ENCODE measurements around the gene ST6GALNAC4. TPM values are rescaled to one million over a fixed set of nuclear protein-coding genes. Genes with fewer than 3 reads are reported as not detected.

Gene ST6GALNAC4
- total and polyA plus RNA-seq, 10 of the 15 experiments (the other 5 are each of a cell fraction or from before 2014, with no cell fraction given): 4.2 to 63.2 (median 35.2) TPM

DNA sequence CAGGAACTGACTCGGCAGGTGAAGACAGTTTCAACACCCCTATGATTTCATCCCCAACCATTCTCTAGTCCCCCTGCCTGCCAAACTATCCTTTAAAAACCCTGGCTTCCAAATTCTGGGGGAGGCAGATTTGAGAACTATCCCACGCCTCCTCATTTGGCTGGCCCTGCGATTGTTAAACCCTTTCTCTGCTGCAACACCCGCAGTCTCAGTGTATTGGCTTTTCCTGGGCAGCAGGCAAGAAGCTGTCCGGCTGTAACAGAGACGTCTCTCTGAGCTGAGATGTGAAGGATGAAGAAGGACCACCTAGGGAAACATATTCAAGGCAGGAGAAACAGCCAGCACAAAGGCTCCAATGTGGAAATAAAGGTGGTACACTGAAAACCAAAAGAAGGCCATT lies 24.0 kb downstream of the ST6GALNAC4 start:
- H2AFZ ChIP-seq (ENCODE audit: control insufficient read depth, low read depth, low read length): no peak overlapping the region
- POLR2A ChIA-PET: interaction anchor here (0.6 kb wide), 1 partner anchor 148 kb away, joined by 4 read pairs; no protein-coding TSS in a partner anchor
- DNase-seq (ENCODE audit: low read depth, low spot score) (no peak), FAIRE-seq (no peak), ATAC-seq (no peak)
- no peak for TF ChIP-seq EGR1 (IDR thresholded peaks at IDR 0.05; ENCODE audit: borderline replicate concordance in 1 of 2, low read depth in 2 of 2, low read length in 2 of 2)
- TF ChIP-seq, protein P1, sequence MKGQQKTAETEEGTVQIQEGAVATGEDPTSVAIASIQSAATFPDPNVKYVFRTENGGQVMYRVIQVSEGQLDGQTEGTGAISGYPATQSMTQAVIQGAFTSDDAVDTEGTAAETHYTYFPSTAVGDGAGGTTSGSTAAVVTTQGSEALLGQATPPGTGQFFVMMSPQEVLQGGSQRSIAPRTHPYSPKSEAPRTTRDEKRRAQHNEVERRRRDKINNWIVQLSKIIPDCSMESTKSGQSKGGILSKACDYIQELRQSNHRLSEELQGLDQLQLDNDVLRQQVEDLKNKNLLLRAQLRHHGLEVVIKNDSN (IDR thresholded peaks at IDR 0.05; ENCODE audit: borderline replicate concordance, extremely low read length, insufficient read depth, low read depth, low read length): no peak
- no peak for TF ChIP-seq KDM1A (IDR thresholded peaks at IDR 0.05; ENCODE audit: borderline replicate concordance)
- no peak for TF ChIP-seq RCOR1 (conservative IDR thresholded peaks at IDR 0.05; ENCODE audit: low read depth, low read length)
- TF ChIP-seq, protein P2, sequence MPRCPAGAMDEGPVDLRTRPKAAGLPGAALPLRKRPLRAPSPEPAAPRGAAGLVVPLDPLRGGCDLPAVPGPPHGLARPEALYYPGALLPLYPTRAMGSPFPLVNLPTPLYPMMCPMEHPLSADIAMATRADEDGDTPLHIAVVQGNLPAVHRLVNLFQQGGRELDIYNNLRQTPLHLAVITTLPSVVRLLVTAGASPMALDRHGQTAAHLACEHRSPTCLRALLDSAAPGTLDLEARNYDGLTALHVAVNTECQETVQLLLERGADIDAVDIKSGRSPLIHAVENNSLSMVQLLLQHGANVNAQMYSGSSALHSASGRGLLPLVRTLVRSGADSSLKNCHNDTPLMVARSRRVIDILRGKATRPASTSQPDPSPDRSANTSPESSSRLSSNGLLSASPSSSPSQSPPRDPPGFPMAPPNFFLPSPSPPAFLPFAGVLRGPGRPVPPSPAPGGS (IDR thresholded peaks at IDR 0.05; ENCODE audit: borderline replicate concordance, insufficient read depth, low read depth, low read length, poor library complexity, severe bottlenecking): no peak
- TF ChIP-seq HDGF (IDR thresholded peaks at IDR 0.05): no peak
- no peak for TF ChIP-seq TCF3 (IDR thresholded peaks at IDR 0.05; ENCODE audit: borderline replicate concordance, insufficient read depth, low read depth, low read length)
- peak; percentile 79; the same call in 1 of the 2 replicates for TF ChIP-seq CBX5 (IDR thresholded peaks at IDR 0.05; ENCODE audit: low read depth)
- TF ChIP-seq, protein P3, sequence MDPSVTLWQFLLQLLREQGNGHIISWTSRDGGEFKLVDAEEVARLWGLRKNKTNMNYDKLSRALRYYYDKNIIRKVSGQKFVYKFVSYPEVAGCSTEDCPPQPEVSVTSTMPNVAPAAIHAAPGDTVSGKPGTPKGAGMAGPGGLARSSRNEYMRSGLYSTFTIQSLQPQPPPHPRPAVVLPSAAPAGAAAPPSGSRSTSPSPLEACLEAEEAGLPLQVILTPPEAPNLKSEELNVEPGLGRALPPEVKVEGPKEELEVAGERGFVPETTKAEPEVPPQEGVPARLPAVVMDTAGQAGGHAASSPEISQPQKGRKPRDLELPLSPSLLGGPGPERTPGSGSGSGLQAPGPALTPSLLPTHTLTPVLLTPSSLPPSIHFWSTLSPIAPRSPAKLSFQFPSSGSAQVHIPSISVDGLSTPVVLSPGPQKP (IDR thresholded peaks at IDR 0.05; ENCODE audit: low read depth, low read length): no peak
- no peak for TF ChIP-seq CHD1 (IDR thresholded peaks at IDR 0.05; ENCODE audit: low read depth, low read length)
- peak; percentile 71; the same call in 1 of the 2 replicates for TF ChIP-seq NFXL1 (IDR thresholded peaks at IDR 0.05; ENCODE audit: borderline replicate concordance)
- H3K9me3 ChIP-seq (replicated peaks; ENCODE audit: control insufficient read depth, insufficient read depth, low read length): peaks cover 15% of the 10 kb centered on the region; the same call in 2 of the 3 replicates
- no peak overlapping the region for H3K4me2 ChIP-seq (ENCODE audit: control insufficient read depth, insufficient read depth)
- H3K79me2 ChIP-seq (ENCODE audit: control insufficient read depth, insufficient read depth, low read length): no peaks in the 10 kb centered on the region; the same call in 1 of the 2 replicates
- peaks cover 13 to 16% of the 10 kb centered on the region in 2 experiments; a peak in 3 of 4 replicates for H3K36me3 ChIP-seq (ENCODE audit: control insufficient read depth in 2 of 2, insufficient read depth in 2 of 2, low read length in 1 of 2)
- no peak overlapping the region for H3K9ac ChIP-seq (ENCODE audit: control insufficient read depth, insufficient read depth, low read length)
- RAD21 ChIA-PET (ENCODE audit: unreplicated experiment): no interaction called here
- SMC1A ChIA-PET (ENCODE audit: uncharacterized antibody, unreplicated experiment): interaction anchor here (0.7 to 1.4 kb wide), 2 partner anchors 23 to 148 kb away, joined by 3 read pairs; no protein-coding TSS in a partner anchor
- no TSS peak for BruUV-seq (replicated peaks)
- peaks cover 7% of the 10 kb centered on the region for H3K4me1 ChIP-seq (ENCODE audit: control insufficient read depth, insufficient read depth, low read length)
- H3K27me3 ChIP-seq (replicated peaks in 1 of 2; ENCODE audit: control insufficient read depth in 2 of 2, insufficient read depth in 2 of 2, low read length in 1 of 2): no peaks in the 10 kb centered on the region
- CTCF ChIA-PET: interaction anchor here (1.2 kb wide), 1 partner anchor 24 kb away, joined by 3 read pairs; the partner anchor contains the start of gene ST6GALNAC4
- in situ Hi-C loops (cut with MboI): no loop called here
- intact Hi-C loops (cut with micrococcal nuclease; ENCODE audit: unreplicated experiment): no loop called here
- no peak overlapping the region for H3K27ac ChIP-seq (ENCODE audit: control insufficient read depth, insufficient read depth)
- H4K20me1 ChIP-seq (ENCODE audit: control insufficient read depth, insufficient read depth): no peaks in the 10 kb centered on the region
- H3K4me3 ChIP-seq: no peak overlapping the region
- 98% methylated on average over 6 of the region's 6 CpGs for WGBS (ENCODE audit: insufficient coverage, insufficient replicate concordance, low lambda C conversion rate, missing lambda C conversion rate)
